Skin epidermis (tissue), 12 donors: ENCODE results near the gene RASA2.

Source experiments
- H3K27ac ChIP-seq, 21 experiments: fragments of 200-600 bp; sonication (generic) in 11 of 21; one replicate each; pipeline ENCODE4 v1.5.0; 2020; ENCODE audit warnings: mild to moderate bottlenecking in 3 of 21, inconsistent platforms in 2 of 21, moderate library complexity in 2 of 21
- H3K4me3 ChIP-seq, 7 experiments: fragments of 200-600 bp; sonication (generic) in 2 of 7; one replicate each; pipeline ENCODE4 v1.5.0; 2020; ENCODE audit warnings: inconsistent platforms in 2 of 7, mild to moderate bottlenecking in 2 of 7, moderate library complexity in 1 of 7

Gene RASA2

DNA sequence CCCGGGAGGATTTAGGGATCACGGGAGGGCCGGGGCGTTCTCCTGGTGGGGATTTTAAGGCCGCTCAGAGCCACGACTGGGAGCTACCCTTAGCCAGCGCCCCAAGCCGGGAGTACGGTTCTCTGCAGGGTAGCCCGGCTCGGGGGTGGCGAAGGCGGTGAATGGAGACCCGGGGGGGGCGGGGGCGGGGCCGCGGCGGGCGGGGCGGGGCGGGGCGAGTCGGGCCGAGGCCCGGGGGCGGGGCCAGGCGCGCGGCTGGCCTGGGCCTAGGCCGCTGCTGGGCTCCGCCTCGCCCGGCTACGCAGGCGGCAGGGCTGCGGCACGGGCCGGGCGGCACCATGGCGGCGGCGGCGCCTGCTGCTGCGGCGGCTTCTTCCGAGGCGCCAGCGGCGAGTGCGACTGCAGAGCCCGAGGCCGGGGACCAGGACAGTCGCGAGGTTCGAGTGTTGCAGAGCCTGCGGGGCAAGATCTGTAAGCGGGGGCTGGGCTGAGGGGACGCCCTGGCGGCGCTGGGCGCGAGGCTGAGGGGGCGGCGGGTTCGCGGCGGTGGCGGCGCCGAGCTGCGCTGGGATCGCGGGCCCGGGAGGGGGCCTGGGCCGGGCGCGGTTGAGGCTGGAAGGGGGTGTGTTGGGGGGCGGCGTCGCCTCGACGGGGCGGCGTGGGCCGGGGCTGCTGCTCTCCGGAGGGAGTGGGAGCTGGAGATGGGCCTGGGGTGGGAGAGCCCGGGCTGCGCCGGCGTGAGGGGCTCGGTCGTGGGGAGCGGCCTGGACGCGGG is at the start of gene RASA2:
Gene RASA2 (plus strand): TSS at position 282 of the 775 bp plus-strand sequence. CDS start 57 bp downstream, at position 339.
- Histone ChIP-seq H3K27ac (peak within 1 kb of the TSS; percentile 87 to 100 (median 98)), H3K4me3 (peak within 1 kb of the TSS; percentile 65 to 91 (median 83))

DNA sequence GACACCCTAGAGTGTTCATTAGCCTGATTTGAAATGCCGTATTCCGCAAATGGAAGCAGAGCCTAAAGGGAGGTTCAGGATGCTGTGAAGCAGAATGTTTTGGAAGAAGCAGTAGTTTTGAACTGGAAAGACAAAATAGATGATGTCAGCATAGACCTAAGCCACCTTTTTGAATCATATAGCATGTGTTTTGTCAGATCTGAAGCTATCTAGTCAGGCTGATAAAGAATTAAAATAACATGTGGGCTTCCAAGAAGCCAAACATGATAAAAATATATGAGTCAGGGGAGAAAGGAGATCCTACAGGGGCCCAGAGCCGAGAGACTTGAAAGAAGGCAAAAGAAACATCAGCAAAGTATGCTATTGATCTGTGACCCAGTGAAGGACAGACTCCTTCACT is 47.2 kb upstream of the RASA2 start:
- Histone ChIP-seq H3K4me3 (no peak overlapping the region), H3K27ac (peak overlapping the region in 5 of 21 experiments; percentile 11 to 60 (median 42))

DNA sequence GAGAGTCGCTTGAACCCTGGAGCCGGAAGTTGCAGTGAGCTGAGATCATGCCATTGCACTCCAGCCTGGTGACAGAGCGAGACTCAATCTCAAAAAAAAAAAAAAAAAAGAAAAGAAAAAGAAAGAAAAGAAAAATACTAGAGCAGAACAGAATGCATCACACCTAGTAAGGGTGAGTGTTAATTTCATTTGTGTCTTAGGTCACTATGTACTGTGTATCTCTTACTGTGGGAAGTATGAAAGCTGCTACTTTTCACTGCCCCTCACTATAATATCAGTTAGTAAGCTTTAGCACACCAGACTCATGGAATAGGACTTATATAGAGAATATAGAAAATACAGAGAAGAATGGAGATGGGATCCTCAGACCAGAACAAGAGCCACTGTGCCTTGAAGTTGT is 45.9 kb upstream of the RASA2 start:
- H3K27ac ChIP-seq, result peak overlapping the region in 9 of 21 experiments; percentile 8 to 54 (median 35)
- no peak overlapping the region for H3K4me3 ChIP-seq

- Histone ChIP-seq H3K4me3 (no peak overlapping the region), H3K27ac (peak overlapping the region in 11 of 21 experiments; percentile 8 to 54 (median 38))
These were observed 45.2 kb upstream of the RASA2 start for GRCh38 chr3:141441381-141442364.

DNA sequence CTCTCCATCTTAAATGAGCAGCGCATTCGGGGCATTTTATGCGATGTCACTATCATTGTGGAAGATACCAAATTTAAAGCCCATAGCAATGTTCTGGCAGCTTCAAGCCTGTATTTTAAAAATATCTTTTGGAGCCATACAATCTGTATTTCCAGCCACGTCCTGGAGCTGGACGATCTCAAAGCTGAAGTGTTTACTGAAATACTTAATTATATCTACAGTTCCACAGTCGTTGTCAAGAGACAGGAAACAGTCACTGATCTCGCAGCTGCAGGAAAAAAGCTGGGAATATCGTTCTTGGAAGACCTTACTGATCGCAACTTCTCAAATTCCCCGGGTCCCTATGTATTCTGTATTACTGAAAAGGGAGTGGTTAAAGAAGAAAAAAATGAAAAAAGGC is 44.4 kb upstream of the RASA2 start:
- Histone ChIP-seq H3K27ac (peak overlapping the region in 3 of 21 experiments; percentile 8 to 9 (median 9)), H3K4me3 (no peak overlapping the region)

DNA sequence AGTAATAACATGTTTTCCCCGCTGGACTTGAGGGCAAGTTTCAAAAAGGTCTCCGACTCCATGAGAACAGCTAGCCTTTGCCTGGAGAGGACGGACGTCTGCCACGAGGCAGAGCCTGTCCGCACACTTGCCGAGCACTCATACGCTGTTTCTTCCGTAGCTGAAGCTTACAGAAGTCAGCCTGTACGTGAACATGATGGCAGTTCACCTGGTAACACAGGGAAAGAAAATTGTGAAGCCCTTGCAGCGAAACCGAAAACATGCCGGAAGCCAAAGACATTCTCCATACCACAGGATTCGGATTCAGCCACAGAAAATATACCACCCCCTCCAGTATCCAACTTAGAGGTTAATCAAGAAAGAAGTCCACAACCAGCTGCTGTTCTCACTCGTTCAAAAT is 43.9 kb upstream of the RASA2 start:
- Histone ChIP-seq H3K4me3 (no peak overlapping the region), H3K27ac (peak overlapping the region in 3 of 21 experiments; percentile 9 to 30 (median 18))

GRCh38 chr3:141444586-141445285 is 42.1 kb upstream of the RASA2 start:
- Histone ChIP-seq H3K4me3 (no peak overlapping the region), H3K27ac (peak overlapping the region in 1 of 21 experiments; percentile 34)

DNA sequence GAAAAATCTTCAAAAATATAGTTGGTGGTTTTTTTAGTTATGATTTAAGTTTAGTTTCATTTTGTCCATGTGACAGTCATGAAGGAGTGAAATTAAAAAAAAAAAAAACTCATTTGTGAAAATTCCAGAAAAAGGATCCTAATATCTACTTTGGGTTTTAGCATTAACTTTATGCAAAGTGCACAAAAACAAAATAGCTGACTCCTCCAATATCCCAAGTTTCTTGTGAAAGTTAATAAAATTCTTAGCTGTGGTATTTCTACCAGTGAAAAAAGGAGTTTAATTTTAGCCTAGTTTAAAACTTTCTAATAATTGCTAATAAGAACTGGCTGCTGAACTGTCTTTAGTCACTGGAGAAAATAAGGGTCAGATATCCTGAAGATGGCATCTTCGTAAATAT is 40.8 kb upstream of the RASA2 start:
- Histone ChIP-seq H3K4me3 (no peak overlapping the region), H3K27ac (no peak overlapping the region)

GRCh38 chr3:141446737-141447136 is 40.1 kb upstream of the RASA2 start:
- H3K27ac ChIP-seq, result no peak overlapping the region

GRCh38 chr3:141447383-141447782 is 39.4 kb upstream of the RASA2 start:
- no peak overlapping the region for H3K27ac ChIP-seq

More at GRCh38 chr3:141446737-141447136, 40.1 kb upstream of the RASA2 start:
- H3K4me3 ChIP-seq, result no peak overlapping the region

DNA sequence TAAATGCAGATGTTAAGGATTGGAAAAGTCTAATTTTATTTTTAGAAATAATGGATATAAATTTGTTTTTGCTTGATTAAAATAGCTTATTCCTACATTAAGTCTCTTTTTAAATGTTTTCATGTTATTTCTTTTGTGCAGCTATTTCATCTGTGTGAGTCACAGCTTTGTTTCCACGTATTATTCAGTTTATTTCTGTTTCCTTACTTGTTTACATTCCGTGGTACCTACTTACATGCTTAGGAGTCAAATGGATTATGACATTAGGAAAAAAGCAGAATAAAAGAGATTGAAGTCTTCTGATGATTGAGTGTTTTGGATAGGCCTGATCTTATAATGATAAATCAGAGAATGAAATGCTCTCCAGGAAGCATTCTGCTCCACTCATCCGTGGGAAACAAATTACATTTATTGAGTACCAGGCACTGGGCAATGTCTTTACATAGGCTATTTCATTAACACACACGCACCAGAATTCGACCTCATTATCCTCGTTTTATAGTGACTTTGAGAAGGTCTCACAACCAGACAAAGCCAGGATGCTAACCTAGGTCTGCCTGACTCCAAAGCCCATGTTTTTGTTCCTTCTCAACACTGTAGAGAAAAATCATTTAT is 38.1 kb upstream of the RASA2 start:
- peak overlapping the region in 2 of 21 experiments; percentile 29 to 36 for H3K27ac ChIP-seq
- no peak overlapping the region for H3K4me3 ChIP-seq

More at GRCh38 chr3:141447383-141447782, 39.4 kb upstream of the RASA2 start:
- H3K4me3 ChIP-seq, result no peak overlapping the region

GRCh38 chr3:141449424-141449823 is 37.4 kb upstream of the RASA2 start:
- Histone ChIP-seq H3K4me3 (no peak overlapping the region), H3K27ac (peak overlapping the region in 2 of 21 experiments; percentile 36 to 57)

GRCh38 chr3:141450727-141451375 is 36.0 kb upstream of the RASA2 start:
- peak overlapping the region in 3 of 21 experiments; percentile 2 to 13 (median 9) for H3K27ac ChIP-seq

GRCh38 chr3:141452045-141452444 is 34.8 kb upstream of the RASA2 start:
- peak overlapping the region in 3 of 21 experiments; percentile 1 to 44 (median 21) for H3K27ac ChIP-seq
- H3K4me3 ChIP-seq, result no peak overlapping the region

More at GRCh38 chr3:141450727-141451375, 36.0 kb upstream of the RASA2 start:
- no peak overlapping the region for H3K4me3 ChIP-seq

GRCh38 chr3:141452773-141453172 is 34.1 kb upstream of the RASA2 start:
- Histone ChIP-seq H3K27ac (no peak overlapping the region), H3K4me3 (no peak overlapping the region)

GRCh38 chr3:141454054-141454453 is 32.8 kb upstream of the RASA2 start:
- Histone ChIP-seq H3K27ac (no peak overlapping the region), H3K4me3 (no peak overlapping the region)

- Histone ChIP-seq H3K4me3 (peak overlapping the region in 2 of 7 experiments; percentile 6 to 8), H3K27ac (peak overlapping the region in 13 of 21 experiments; percentile 2 to 86 (median 65))
These were observed 31.8 kb upstream of the RASA2 start for GRCh38 chr3:141454906-141455602.
